Brain pericyte (primary cell): ENCODE results near the gene GID8.
A peak's percentile ranks its signal among the peaks of the same experiment; 100 is the strongest.
"Not testable (repeated sequence)": the region's sequence is repeated elsewhere in the genome, so short reads cannot be mapped to it uniquely, and the experiment has no call there.

ENCODE experiments used
- DNase-seq: peaks from one replicate; pipeline ENCODE4 v3.0.0-alpha.2; 2012; ENCODE audit warnings: low read depth, low spot score

Gene GID8

GRCh38 chr20:62922451-62922921 is 15.5 kb upstream of the GID8 start:
- no peak for DNase-seq

- DNase-seq, result not testable (repeated sequence)
These were observed 14.8 kb upstream of the GID8 start for GRCh38 chr20:62923059-62923668.

GRCh38 chr20:62923669-62924441 is 14.1 kb upstream of the GID8 start:
- no peak for DNase-seq

- DNase-seq, result no peak
These were observed 13.4 kb upstream of the GID8 start for GRCh38 chr20:62924442-62925075.

- DNase-seq, result no peak
These were observed 12.9 kb upstream of the GID8 start for GRCh38 chr20:62925076-62925419.

GRCh38 chr20:62925420-62926228 is 12.3 kb upstream of the GID8 start:
- DNase-seq, result no peak

GRCh38 chr20:62926229-62927127 is 11.5 kb upstream of the GID8 start, which contains the start of gene DIDO1:
DIDO1 (minus strand) TSS chr20:62926505.
- DNase-seq, result no peak

- no peak for DNase-seq
These were observed 10.7 kb upstream of the GID8 start for GRCh38 chr20:62927128-62927705.

GRCh38 chr20:62928246-62928939 is 9.6 kb upstream of the GID8 start:
- no peak for DNase-seq

GRCh38 chr20:62929051-62929538 is 8.9 kb upstream of the GID8 start:
- DNase-seq, result no peak

GRCh38 chr20:62931464-62931863 is 6.5 kb upstream of the GID8 start:
- no peak for DNase-seq

- DNase-seq, result no peak
These were observed 4.0 kb upstream of the GID8 start for GRCh38 chr20:62933966-62934365.

- no peak for DNase-seq
These were observed 2.6 kb upstream of the GID8 start for GRCh38 chr20:62935204-62935967.

- DNase-seq, result no peak
These were observed 1.9 kb upstream of the GID8 start for GRCh38 chr20:62935968-62936585.

GRCh38 chr20:62937268-62938104 is 461 bp upstream of the GID8 start:
- DNase-seq, result peak; percentile 89

GRCh38 chr20:62940875-62941274 is 2.9 kb downstream of the GID8 start:
- no peak for DNase-seq

GRCh38 chr20:62941792-62942191 is 3.8 kb downstream of the GID8 start:
- no peak for DNase-seq

GRCh38 chr20:62942456-62942855 is 4.5 kb downstream of the GID8 start:
- no peak for DNase-seq
